Measurements from ENCODE around the gene C18orf63.
A peak's percentile ranks its signal among the peaks of the same experiment; 100 is the strongest.
"Not testable (repeated sequence)": the region's sequence is repeated elsewhere in the genome, so short reads cannot be mapped to it uniquely, and the experiment has no call there.

C18orf63 gene

GRCh38 chr18:74286106-74286855 is 29.4 kb upstream of the C18orf63 start:
- no peak for DNase-seq (ENCODE audit: low spot score)

GRCh38 chr18:74286856-74287255 is 28.8 kb upstream of the C18orf63 start:
- no peak for DNase-seq (ENCODE audit: low spot score)

- no peak for DNase-seq (ENCODE audit: low spot score)
Measured at GRCh38 chr18:74288041-74288440, 27.6 kb upstream of the C18orf63 start.

- no peak for DNase-seq (ENCODE audit: low spot score)
Measured at GRCh38 chr18:74288730-74289129, 26.9 kb upstream of the C18orf63 start.

- no peak for DNase-seq (ENCODE audit: low spot score)
Measured at GRCh38 chr18:74289137-74289536, 26.5 kb upstream of the C18orf63 start.

- DNase-seq (ENCODE audit: low spot score): no peak
Measured at GRCh38 chr18:74290021-74290420, 25.6 kb upstream of the C18orf63 start.

- no peak for DNase-seq (ENCODE audit: low spot score)
Measured at GRCh38 chr18:74290794-74291471, 24.7 kb upstream of the C18orf63 start.

- DNase-seq (ENCODE audit: low spot score): no peak
Measured at GRCh38 chr18:74291472-74291770, 24.2 kb upstream of the C18orf63 start.

- DNase-seq (ENCODE audit: low spot score): peak; percentile 99
Measured at GRCh38 chr18:74291771-74292540, 23.7 kb upstream of the C18orf63 start, which contains the start of gene CYB5A. TSS of gene CYB5A (minus strand) at chr18:74291963. CDS start at chr18:74291875, 88 bp downstream.

GRCh38 chr18:74292541-74292858 is 23.1 kb upstream of the C18orf63 start:
- no peak for DNase-seq (ENCODE audit: low spot score)

- not testable (repeated sequence) for DNase-seq (ENCODE audit: low spot score)
Measured at GRCh38 chr18:74292982-74293381, 22.7 kb upstream of the C18orf63 start.

GRCh38 chr18:74294526-74294925 is 21.1 kb upstream of the C18orf63 start:
- no peak for DNase-seq (ENCODE audit: low spot score)

- DNase-seq (ENCODE audit: low spot score): no peak
Measured at GRCh38 chr18:74299162-74299561, 16.5 kb upstream of the C18orf63 start.

GRCh38 chr18:74299746-74300145 is 15.9 kb upstream of the C18orf63 start:
- DNase-seq (ENCODE audit: low spot score): no peak

GRCh38 chr18:74303306-74303705 is 12.3 kb upstream of the C18orf63 start:
- DNase-seq (ENCODE audit: low spot score): no peak

- DNase-seq (ENCODE audit: low spot score): no peak
Measured at GRCh38 chr18:74303936-74304335, 11.7 kb upstream of the C18orf63 start.

- no peak for DNase-seq (ENCODE audit: low spot score)
Measured at GRCh38 chr18:74310411-74310810, 5.2 kb upstream of the C18orf63 start.

- DNase-seq (ENCODE audit: low spot score): no peak
Measured at GRCh38 chr18:74311000-74311399, 4.6 kb upstream of the C18orf63 start.

GRCh38 chr18:74314759-74315463 is 728 bp upstream of the C18orf63 start:
- DNase-seq (ENCODE audit: low spot score): no peak

- DNase-seq (ENCODE audit: low spot score): no peak
Measured at GRCh38 chr18:74316257-74317170, 875 bp downstream of the C18orf63 start.

- no peak for DNase-seq (ENCODE audit: low spot score)
Measured at GRCh38 chr18:74326231-74326630, 10.6 kb downstream of the C18orf63 start.
